ENCODE results near the gene CALU.

CALU gene

GRCh38 chr7:128739048-128739962 is at the start of gene CALU:
Gene CALU (plus strand): TSS chr7:128739359. CDS start chr7:128748584, 9,225 bp downstream.
- ChIA-PET POLR2A (interaction anchor here (0.7 to 3.5 kb wide), 27 partner anchors 9 to 284 kb away, joined by 3 to 24 read pairs (median 5); partner anchors contain the start of genes ATP6V1F, CCDC136, HILPDA and METTL2B), CTCF (interaction anchor here (0.6 to 0.7 kb wide), 3 partner anchors 9 to 327 kb away, joined by 3 to 5 read pairs (median 5); no protein-coding TSS in a partner anchor)
- TF ChIP-seq CTBP1 (IDR thresholded peaks at IDR 0.05; ENCODE audit: borderline replicate concordance) (no peak), BHLHE40 (IDR thresholded peaks at IDR 0.05; ENCODE audit: borderline replicate concordance) (no peak), FOXA1 (IDR thresholded peaks at IDR 0.05) (no peak), SUZ12 (IDR thresholded peaks at IDR 0.05) (no peak), HDGF (IDR thresholded peaks at IDR 0.05; ENCODE audit: borderline replicate concordance) (peak; percentile 63; the same call in 1 of the 2 replicates), ZNF384 (IDR thresholded peaks at IDR 0.05) (no peak), PKNOX1 (IDR thresholded peaks at IDR 0.05) (peak; percentile 91), ARNT (IDR thresholded peaks at IDR 0.05) (no peak), NFRKB (IDR thresholded peaks at IDR 0.05) (no peak), TARDBP (IDR thresholded peaks at IDR 0.05) (no peak; the same call in 1 of the 2 replicates), LEF1 (IDR thresholded peaks at IDR 0.05; ENCODE audit: borderline replicate concordance) (no peak), ELF4 (IDR thresholded peaks at IDR 0.05) (peak; percentile 33), L3MBTL2 (conservative IDR thresholded peaks at IDR 0.05) (peak; percentile 97), FOXM1 (IDR thresholded peaks at IDR 0.05; ENCODE audit: borderline replicate concordance) (no peak)
- peak; percentile 98 for DNase-seq (ENCODE audit: extremely low spot score)

GRCh38 chr7:128691227-128691626 is 47.9 kb upstream of the CALU start:
- no peak for DNase-seq (ENCODE audit: extremely low spot score)
- ChIA-PET POLR2A (no interaction called here), CTCF (no interaction called here)
- TF ChIP-seq NFRKB (IDR thresholded peaks at IDR 0.05) (no peak), SP1 (IDR thresholded peaks at IDR 0.05) (no peak), FOXM1 (IDR thresholded peaks at IDR 0.05; ENCODE audit: borderline replicate concordance) (no peak), FOXK2 (IDR thresholded peaks at IDR 0.05) (no peak), ELF4 (IDR thresholded peaks at IDR 0.05) (no peak), BHLHE40 (IDR thresholded peaks at IDR 0.05; ENCODE audit: borderline replicate concordance) (no peak), TARDBP (IDR thresholded peaks at IDR 0.05) (no peak), CTBP1 (IDR thresholded peaks at IDR 0.05; ENCODE audit: borderline replicate concordance) (no peak), SUZ12 (IDR thresholded peaks at IDR 0.05) (no peak), L3MBTL2 (conservative IDR thresholded peaks at IDR 0.05) (no peak), HDGF (IDR thresholded peaks at IDR 0.05; ENCODE audit: borderline replicate concordance) (no peak), FOXA1 (IDR thresholded peaks at IDR 0.05) (no peak), LEF1 (IDR thresholded peaks at IDR 0.05; ENCODE audit: borderline replicate concordance) (no peak), PKNOX1 (IDR thresholded peaks at IDR 0.05) (no peak), ZNF384 (IDR thresholded peaks at IDR 0.05) (no peak)

GRCh38 chr7:128692623-128693270 is 46.4 kb upstream of the CALU start:
- no peak for TF ChIP-seq NFRKB (IDR thresholded peaks at IDR 0.05)
- no peak for TF ChIP-seq HDGF (IDR thresholded peaks at IDR 0.05; ENCODE audit: borderline replicate concordance)
- no peak for TF ChIP-seq ELF4 (IDR thresholded peaks at IDR 0.05)
- TF ChIP-seq ZNF384 (IDR thresholded peaks at IDR 0.05), result no peak
- no peak for TF ChIP-seq PKNOX1 (IDR thresholded peaks at IDR 0.05)
- no peak for TF ChIP-seq CTBP1 (IDR thresholded peaks at IDR 0.05; ENCODE audit: borderline replicate concordance)
- TF ChIP-seq FOXA1 (IDR thresholded peaks at IDR 0.05), result no peak
- TF ChIP-seq LEF1 (IDR thresholded peaks at IDR 0.05; ENCODE audit: borderline replicate concordance), result no peak
- TF ChIP-seq ARNT (IDR thresholded peaks at IDR 0.05), result no peak
- TF ChIP-seq SP1 (IDR thresholded peaks at IDR 0.05), result no peak
- ChIA-PET CTCF (interaction anchor here (0.6 to 0.7 kb wide), 2 partner anchors 171 to 339 kb away, joined by 3 read pairs; no protein-coding TSS in a partner anchor), POLR2A (interaction anchor here (1.8 kb wide), 1 partner anchor 46 kb away, joined by 5 read pairs; no protein-coding TSS in a partner anchor)

GRCh38 chr7:128693373-128694015 is 45.7 kb upstream of the CALU start:
- no peak for DNase-seq (ENCODE audit: extremely low spot score)
- POLR2A ChIA-PET, result interaction anchor here (1.8 kb wide), 1 partner anchor 45 kb away, joined by 5 read pairs; no protein-coding TSS in a partner anchor
- TF ChIP-seq NFRKB (IDR thresholded peaks at IDR 0.05), result no peak
- TF ChIP-seq FOXM1 (IDR thresholded peaks at IDR 0.05; ENCODE audit: borderline replicate concordance), result no peak
- no peak for TF ChIP-seq HDGF (IDR thresholded peaks at IDR 0.05; ENCODE audit: borderline replicate concordance)
- TF ChIP-seq BHLHE40 (IDR thresholded peaks at IDR 0.05; ENCODE audit: borderline replicate concordance), result no peak
- no peak for TF ChIP-seq ARNT (IDR thresholded peaks at IDR 0.05)
- TF ChIP-seq ZNF384 (IDR thresholded peaks at IDR 0.05), result no peak
- TF ChIP-seq CTBP1 (IDR thresholded peaks at IDR 0.05; ENCODE audit: borderline replicate concordance), result no peak
- CTCF ChIA-PET, result no interaction called here

More at GRCh38 chr7:128692623-128693270, 46.4 kb upstream of the CALU start:
- no peak for DNase-seq (ENCODE audit: extremely low spot score)

GRCh38 chr7:128694738-128695137 is 44.4 kb upstream of the CALU start:
- no peak for TF ChIP-seq ARNT (IDR thresholded peaks at IDR 0.05)
- TF ChIP-seq SUZ12 (IDR thresholded peaks at IDR 0.05), result no peak
- TF ChIP-seq FOXA1 (IDR thresholded peaks at IDR 0.05), result no peak
- no peak for TF ChIP-seq PKNOX1 (IDR thresholded peaks at IDR 0.05)
- TF ChIP-seq FOXK2 (IDR thresholded peaks at IDR 0.05), result no peak
- TF ChIP-seq LEF1 (IDR thresholded peaks at IDR 0.05; ENCODE audit: borderline replicate concordance), result no peak
- TF ChIP-seq TARDBP (IDR thresholded peaks at IDR 0.05), result no peak
- CTCF ChIA-PET, result no interaction called here
- no peak for DNase-seq (ENCODE audit: extremely low spot score)
- POLR2A ChIA-PET, result no interaction called here
